GM21717 (cell line): Measurements from ENCODE around the gene LDLRAD4.

Experiments used
- ATAC-seq: cut with Tn5 transposase; IDR thresholded peaks from one replicate; pipeline ENCODE4 v1.9.1; 2021; ENCODE audit warnings: mild to moderate bottlenecking, moderate library complexity; ENCODE audit not compliant: unreplicated experiment

LDLRAD4 gene

DNA sequence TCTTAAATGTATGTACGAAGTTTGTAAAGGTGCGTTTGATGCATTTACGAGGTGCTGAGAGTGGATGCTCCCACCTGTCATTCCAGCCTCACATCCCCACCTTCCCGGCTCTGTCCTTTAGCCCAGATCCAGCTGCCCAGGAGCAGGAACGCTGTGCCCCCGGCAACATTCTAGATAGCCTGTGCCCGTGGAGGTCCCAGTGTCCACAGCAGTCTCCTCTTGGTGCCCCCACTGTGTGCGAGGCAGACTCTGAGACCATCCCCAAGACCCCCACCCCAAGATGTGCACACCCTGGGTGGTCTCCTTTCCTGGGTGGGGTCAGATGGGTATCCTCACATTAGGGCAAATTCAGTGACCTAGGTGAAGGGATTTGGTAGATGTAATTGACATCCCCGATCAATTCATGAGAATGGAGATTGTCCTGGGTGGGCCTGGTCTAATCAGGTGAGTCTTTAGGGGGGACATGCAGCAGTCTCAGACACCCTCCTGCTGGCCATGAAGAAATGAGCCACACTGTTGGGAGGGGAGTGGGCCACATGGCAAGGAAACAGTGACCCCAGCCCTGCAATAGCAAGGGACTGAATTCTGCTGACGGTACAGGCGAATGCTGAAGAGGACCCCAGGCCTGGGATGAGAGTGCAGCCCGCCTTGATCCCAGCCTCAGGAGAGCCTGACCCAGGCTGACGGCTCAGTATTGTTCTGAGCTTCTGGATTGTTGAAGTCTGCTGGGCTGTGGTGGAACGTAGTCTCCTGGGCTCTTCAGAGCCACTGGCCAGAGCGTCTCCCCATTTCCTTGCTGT lies 304.5 kb downstream of the LDLRAD4 start:
- no peak for ATAC-seq

DNA sequence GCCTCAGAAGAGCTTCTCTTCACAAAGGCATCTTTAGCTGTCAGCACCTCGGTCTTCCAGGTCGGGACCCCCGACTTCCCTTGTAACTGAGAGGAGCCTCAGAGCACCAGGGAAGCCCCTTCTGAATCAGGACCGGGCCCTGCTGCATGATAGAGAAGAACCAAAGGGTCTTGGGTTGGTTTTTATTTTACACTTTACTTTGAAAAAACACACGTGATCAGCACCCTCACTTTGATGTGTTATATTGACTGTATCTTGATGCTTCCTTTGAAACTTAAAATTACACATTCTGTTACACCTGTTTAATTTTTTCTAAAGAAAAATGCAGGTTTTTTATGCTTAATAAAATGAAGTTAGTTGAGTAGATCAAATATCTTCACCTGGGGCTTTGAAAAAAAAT lies 305.5 kb downstream of the LDLRAD4 start:
- no peak for ATAC-seq

DNA sequence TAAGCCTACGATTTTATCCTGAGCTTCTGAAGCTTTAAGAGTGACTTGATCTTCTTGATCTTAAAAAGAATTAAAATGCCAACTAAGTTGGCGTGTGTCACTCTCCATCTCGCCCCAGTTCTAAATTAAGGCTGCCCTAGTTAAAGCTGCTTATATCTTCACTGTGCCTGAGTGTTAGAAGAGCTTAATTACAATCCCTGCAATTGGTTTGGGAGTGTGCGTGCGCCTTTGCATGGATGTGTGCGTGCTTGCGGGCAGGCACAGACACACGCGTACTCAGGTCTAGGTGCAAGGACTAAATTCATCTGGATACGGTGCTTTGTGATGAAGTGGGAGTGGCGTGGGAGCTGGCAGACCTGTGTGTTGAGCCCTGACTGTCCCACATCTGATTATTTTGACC lies 306.3 kb downstream of the LDLRAD4 start:
- ATAC-seq = no peak

DNA sequence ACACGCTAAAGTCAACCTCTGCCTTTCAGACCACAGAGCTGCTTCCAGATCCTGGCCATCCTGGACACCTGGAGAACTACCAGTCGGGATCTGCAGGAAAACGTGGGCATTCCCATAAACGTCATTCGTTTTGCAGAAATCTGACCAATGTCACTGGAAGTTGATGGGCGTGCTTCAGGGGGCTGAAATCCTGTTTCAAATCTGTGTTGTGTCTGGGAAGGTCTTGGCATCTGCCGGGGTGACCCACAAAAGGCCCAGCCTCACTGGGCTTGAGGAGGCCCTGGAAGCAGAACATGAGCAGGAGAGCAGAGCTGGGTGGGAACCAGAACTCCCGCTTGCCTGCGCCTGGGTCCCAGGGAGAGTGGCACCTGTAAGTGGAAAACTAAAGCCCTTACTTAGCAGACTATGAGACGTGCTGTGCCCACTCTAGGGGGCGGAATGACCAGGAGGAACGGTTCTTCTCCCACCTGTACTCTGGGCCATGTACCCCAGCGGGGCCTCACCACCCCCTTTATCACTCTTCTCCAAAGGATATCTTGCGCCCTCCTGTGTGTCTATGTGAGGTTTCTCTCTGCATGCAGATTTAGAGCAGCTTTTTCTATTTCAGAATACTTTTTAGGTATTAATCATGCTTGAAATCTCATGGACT lies 306.9 kb downstream of the LDLRAD4 start:
- no peak for ATAC-seq

DNA sequence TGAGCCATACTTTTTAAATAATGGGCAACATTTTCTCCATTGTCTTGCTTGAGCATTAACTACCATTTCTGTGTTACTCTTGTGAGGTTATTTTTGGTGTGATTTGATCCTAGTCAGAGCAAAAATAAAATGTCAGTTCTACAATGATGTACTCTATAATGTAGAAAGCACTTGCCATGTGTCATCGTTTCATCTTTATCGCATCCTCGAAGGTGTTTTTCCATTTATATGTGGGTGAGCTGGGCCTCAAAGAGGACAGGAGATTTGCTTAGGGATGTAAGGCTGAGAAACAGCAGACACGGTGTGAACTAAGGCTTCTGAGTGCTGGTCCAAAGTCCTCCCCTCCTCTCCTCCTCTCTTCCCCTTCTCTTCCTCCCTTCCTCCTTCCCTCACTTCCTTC lies 308.0 kb downstream of the LDLRAD4 start:
- no peak for ATAC-seq

DNA sequence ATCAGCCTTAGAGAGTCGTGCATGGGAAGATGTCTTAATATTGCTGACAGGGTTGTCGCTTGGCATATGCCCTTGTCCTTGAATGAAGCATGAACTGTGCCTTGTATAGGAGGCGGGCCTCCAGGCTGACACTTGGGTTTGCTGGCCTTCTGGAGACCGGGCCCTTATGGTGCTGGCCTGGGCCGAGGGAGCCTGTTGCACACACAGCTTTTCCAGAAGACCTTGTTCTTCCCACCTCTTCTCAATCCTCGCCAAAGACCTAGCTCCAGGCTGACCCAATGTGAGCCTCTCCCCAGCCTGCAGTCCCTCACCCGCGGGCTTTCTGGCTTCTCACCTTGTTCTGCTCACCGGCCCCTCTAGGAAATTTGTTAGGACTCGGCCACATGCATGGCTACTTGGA lies 308.7 kb downstream of the LDLRAD4 start:
- ATAC-seq = no peak

DNA sequence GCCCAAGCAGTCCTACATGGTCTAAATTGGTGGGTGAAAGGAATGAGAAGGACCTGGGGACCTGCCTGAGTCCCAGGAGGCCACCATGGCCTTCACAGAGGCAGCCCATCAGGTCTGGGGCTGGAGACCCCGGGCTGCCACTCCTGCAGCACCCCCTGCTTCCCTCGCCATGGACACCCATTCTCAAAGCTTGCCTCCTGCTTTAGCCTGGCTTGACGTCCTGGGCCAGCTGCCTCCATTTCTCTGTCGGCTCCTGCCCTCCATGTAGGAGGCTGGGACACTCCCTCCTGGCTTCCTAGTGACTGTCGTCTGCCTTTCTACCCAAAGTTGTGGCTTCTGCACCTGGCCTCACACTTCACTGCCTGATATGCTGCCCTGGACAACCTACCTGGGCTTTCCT lies 309.2 kb downstream of the LDLRAD4 start:
- ATAC-seq = no peak

DNA sequence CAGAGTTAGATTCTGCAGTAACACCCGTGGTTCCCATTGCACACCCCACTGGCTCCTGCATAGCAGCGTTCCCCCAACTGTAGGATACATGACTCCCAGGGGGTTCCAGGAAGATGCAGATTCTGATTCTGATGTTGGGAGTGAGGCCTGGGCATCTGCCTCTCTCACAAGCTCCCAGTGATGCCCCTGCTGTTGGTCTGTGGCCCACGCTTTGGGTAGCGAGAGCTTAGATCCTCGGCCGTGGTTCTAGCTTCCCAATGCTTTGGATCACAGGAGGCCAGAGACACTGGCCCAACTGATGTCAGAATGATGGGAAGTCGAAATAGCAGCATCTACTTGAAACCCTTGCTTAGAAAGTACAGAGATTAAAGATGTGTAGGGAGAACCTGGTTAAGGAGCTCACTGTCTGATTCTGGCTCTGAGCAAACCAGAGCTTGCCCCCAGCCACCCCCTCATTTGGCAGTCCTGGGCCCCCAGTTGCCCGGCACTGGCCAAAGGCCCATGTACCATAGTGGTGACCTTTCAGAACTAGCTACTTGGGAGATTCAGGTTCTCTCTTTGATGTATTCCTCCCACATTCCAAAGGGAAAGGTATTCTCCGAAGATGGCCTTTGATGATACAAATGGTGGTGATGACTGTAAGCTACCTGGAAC lies 310.3 kb downstream of the LDLRAD4 start:
- ATAC-seq = no peak

DNA sequence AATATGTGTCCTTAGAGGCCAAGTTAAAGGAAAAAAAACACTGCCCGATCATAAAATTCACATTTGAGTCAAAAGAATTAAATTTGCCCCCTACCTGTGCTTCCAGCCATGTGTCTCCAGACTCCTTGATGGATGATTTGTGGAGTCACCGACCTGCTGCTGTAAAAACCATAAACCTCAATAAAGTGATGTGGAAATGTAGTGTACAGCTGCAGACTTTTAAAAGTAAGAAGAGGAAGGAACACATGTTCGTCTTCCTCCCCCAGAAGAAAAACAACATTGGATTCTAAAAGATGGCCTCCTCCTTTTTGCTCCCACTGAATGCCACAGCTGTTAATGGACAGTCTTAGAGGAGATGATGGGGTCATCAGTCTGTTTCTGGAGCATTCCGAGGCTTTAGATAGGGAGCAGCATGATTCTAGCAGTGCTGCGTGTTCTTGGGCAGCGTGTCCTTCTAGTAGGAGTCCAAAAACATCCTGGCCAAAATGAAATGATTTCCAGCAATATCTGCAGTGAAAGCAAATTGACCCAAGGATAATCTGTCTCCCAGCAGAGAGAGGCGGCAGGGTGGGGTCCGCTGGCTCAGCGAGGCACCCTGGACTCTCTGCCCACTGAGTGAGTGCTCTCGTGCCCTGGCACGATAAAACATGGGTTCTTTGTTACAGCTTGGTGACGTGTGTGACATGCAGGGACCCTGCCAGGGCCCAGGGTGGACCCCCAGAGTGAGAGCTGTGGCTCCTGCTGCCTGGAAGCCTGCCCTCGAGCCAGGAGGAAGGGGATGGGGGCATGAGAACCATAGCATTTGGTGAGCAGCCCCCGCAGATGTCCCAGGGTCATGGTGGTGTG lies 311.7 kb downstream of the LDLRAD4 start:
- ATAC-seq = no peak

DNA sequence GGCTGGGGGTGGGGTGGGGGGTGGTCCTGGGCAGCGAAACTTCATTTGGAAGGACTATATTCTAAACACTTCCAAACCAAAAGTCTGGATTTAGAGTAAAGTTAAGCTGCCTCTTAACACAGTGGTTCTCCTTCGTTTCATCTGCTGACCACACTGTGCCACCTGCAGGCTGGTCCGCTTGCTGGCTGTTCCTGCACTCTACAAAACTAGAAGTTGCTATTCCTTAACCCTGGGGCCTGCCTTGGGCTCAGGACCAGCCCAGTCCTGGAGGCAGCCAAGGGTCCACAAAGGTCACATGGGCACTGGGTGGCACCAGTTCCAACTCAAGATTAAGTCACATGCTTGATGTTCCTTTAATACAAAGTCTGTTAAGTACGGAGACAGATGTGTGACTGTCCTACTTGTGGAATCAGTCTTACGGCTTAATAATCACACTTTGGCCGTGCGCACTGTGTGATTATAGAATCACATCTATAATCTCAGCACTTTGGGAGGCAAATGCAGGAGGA lies 312.4 kb downstream of the LDLRAD4 start:
- no peak for ATAC-seq

DNA sequence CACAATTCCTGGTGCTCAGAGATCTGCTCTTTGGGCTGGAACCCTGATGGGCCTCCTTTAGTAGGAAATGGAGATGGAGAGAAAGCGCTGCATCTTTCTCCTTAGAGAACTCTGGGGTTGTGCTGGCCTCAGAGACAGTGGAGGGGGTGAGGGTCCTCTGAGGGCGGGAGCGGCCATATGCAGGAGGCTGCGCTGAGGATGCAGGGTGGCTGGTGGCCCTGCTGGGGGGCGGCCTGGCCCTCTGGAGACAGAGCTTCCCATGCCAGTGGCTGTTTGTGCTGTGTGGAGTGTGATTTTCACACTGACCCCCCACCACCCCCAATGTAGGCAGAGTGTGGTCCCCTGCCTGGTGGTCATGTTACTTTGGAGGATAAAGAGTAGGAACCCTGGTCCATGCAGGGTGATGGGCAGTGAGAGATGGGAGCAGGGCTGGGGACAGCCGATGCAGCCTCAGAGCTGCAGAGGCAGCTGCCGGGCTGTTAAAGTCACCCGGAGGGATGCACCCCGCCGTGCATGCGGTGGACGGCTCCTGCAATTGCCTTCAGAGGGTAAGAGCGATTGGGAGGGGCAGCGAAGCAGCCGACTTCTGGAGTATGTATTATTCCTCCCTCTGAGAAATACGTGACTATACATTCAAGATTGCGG lies 313.2 kb downstream of the LDLRAD4 start:
- no peak for ATAC-seq

DNA sequence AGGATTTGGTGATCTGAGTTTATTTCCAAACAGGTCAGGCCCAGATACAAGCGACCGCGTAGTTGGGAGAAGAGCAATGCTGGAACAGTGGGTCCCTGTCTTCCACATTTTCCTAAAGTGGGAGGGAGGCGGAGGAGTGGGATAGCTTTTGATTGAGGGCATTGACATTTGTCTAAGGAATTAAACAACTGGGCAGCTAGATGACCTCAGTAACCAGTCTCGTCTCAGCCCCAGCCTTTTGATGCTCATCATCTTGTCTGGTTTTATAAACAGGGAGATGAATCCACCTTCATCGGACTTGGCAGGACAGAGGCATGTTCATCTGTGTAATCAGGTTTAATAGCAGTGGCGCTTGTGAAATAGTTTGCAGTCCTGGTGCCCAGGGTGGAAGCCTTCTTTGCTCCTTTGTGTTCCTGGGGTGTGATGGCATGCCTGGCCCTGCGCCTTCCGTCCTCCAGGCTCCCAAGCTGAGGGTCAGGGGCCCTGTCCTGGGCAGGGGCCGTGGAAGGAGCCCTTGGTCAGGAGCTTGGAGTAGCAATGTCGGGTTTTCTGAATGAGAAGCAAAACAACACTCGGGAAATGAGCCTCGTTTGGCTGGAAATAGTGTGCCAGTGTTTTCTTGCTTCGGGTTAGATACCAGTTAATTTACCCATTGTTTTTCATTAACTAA lies 314.0 kb downstream of the LDLRAD4 start:
- no peak for ATAC-seq

DNA sequence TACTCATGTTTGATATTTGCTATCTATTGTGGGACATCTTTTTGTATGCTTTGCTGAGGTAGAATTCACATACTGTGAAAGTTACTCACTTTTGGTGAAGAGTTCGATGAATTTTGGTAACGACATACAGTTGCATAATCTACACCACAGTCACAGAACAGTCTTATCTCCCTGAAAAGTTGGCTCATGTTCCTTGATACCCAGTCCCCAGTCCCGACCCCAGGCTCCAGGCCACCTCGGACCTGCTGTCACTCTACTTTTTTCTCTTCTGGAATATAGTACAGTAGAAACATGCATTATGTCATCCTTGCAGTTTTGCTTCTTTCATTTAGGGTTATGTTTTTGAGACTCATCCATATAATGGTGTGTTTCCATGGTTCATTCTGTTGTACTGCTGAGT lies 316.1 kb downstream of the LDLRAD4 start:
- ATAC-seq = no peak

DNA sequence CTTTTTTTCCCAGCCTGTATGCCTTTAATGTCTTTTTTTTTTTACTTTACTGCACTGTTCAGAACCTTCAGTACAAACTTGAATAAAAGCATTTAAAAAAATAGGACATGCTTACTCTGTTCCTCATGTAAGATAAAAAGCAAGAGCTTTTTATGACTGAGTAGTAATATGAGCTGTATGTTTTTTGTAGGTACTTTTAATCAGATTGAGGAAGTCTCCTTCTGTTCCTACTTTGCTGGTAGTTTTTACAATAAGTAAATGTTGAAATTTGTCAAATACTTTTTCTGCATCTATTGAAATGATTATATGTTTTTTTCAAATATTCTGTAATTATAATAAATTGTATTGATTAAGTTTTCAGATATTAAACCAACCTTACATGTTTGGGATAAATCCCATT lies 318.0 kb downstream of the LDLRAD4 start:
- ATAC-seq = no peak

DNA sequence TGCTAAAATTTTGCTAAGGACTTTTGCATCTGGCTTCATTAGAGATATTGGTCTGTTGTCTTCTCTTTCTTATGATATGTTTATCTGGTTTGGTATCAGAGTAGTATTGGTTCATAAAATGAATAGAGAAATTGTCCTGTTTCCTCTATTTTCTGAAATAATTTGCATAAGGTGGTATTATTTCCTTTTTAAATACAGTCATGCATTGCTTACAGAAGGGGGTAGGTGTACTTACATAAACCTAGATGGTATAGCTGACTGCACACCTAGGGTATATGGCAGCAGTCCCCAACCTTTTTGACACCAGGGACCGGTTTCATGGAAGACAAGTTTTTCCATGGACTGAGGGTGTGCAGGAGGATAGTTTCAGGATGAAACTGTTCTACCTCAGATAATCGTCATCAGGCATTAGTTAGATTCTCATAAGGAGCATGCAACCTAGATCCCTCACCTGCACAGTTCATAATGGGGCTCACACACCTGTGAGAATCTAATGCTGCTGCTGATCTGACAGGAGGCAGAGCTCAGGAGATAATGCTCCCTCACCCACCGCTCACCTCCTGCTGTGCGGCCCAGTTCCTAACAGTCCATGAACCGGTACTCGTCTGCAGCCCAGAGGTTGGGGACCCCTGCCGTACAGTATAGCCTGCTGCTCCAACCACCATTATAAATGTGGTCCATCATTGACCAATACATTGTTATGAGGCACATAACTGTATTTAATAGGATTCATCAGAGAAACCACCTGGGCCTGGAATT lies 318.6 kb downstream of the LDLRAD4 start:
- no peak for ATAC-seq

DNA sequence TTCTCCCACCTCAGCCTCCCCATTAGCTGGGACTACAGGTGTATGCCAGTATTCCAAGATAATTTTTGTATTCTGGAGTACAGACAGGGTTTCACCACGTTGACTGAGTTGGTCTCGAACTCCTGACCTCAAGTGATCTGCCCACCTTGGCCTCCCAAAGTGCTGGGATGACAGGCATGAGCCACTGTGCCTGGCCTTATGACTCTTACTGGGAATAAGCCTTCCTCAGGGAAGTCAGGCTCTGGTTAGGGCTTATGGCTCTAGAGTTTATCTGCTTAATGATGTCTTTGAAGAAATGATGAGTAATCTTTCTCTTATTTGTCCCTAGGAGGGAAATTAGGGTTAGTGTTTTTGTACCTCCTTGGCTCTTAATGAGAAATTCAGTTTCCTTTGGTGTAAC lies 320.1 kb downstream of the LDLRAD4 start:
- ATAC-seq = no peak

DNA sequence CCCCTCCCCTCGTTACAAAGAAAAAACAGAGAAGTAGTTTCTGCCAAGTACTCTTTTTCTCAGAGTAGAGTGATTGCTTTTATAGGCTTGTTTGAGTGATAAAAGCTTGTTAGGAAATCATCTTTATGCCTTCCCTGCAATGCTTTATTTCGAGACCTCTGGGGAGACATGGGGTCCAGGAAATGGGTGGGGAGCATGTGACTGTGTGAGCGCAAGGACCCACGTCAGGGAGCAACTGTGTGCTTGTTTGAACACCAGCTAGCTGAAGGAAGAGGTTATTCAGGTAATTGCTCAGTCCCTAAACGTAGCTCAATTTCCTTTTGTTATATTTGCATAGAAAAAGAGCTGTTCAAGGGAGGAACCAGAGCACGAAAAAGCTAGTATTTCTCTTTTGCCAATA lies 320.5 kb downstream of the LDLRAD4 start:
- no peak for ATAC-seq

DNA sequence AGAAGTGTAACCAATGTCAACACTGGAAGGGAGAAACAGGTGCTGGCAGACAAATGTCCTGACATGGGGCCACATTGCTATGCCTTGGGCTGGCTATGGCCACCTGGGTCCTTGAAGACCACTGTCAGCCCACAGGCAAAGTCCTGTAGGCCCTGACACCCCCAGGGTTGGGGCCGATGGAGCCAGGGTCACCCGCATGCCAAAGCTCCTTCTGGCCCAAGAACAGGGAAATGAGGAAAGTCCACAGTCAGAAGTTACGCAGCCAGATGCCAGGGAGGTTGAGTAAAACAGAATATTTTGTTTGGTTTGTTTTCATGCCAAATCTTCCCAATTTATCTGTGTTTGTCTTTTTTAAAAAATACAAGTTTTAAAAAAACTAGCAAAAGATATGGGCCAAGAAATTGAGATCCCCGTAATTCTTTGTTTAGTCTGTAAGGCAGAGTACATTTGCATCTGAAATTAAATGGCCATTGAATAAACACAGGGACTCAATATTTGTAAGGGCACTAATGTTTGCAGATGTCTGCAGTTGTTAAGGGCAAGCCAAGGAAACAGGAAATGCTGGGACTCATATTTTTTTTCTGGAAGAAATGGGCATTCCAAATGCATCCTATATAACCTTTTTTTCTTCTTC lies 321.4 kb downstream of the LDLRAD4 start:
- ATAC-seq = no peak
